Measurements from ENCODE around the gene CCDC192.

- TF ChIP-seq POLR2A (IDR thresholded peaks at IDR 0.05) (no peak), CTCF (IDR thresholded peaks at IDR 0.05) (no peak)
Observed at GRCh38 chr5:127858116-127858784, 155.1 kb downstream of the CCDC192 start.

Measured in ovary (tissue), 3 donors.